ENCODE data around the gene ACSL1. TPM values are rescaled to one million over a fixed set of nuclear protein-coding genes. Genes with fewer than 3 reads are reported as not detected.
A peak's percentile ranks its signal among the peaks of the same experiment; 100 is the strongest.

ACSL1 gene
- total and polyA plus RNA-seq, 9 of the 15 experiments (the other 6 are each of a cell fraction or from before 2014, with no cell fraction given) = 6.7 to 24.1 (median 15.0) TPM

- no peak for TF ChIP-seq SIN3B (IDR thresholded peaks at IDR 0.05; ENCODE audit: low read depth)
- no peak for TF ChIP-seq NFATC3 (IDR thresholded peaks at IDR 0.05)
- TF ChIP-seq FUS (optimal IDR thresholded peaks at IDR 0.05; ENCODE audit: low read depth, low read length) = no peak
- TF ChIP-seq, protein P1, sequence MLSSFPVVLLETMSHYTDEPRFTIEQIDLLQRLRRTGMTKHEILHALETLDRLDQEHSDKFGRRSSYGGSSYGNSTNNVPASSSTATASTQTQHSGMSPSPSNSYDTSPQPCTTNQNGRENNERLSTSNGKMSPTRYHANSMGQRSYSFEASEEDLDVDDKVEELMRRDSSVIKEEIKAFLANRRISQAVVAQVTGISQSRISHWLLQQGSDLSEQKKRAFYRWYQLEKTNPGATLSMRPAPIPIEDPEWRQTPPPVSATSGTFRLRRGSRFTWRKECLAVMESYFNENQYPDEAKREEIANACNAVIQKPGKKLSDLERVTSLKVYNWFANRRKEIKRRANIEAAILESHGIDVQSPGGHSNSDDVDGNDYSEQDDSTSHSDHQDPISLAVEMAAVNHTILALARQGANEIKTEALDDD (IDR thresholded peaks at IDR 0.05) = no peak
- TF ChIP-seq SIN3A (IDR thresholded peaks at IDR 0.05; ENCODE audit: borderline replicate concordance in 2 of 2, control insufficient read depth in 1 of 2, low read depth in 2 of 2, low read length in 2 of 2) = no peak
- peak; percentile 70; the same call in 1 of the 2 replicates for TF ChIP-seq ZNF24 (IDR thresholded peaks at IDR 0.05)
These were observed 30.5 kb upstream of the ACSL1 start (continued) for GRCh38 chr4:184856277-184856609.

DNA sequence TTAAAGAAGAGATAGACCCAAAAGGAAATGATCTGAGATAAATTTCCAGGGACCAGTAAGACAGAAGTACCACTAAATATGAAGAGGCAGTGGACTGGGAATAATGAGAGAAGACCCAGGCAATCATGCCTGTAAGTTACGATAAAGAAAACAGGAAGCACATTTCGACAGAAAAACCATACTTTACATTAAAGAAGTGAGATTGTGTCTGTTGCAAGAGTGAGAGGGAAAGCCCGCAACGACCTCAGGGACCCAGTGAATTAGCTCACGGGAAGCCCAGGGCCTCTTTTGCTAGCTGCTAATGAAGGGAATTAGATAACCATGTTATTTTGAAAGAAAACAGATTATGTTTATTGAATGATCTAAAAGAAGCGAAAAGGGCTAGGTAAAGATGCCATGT, 28.9 kb upstream of the ACSL1 start:
- in situ Hi-C loops (cut with MboI) (no loop called here), intact Hi-C loops (cut with micrococcal nuclease) (loop anchor here (2.0 kb wide), 1 partner anchor 30 kb away; the partner anchor contains the start of gene ACSL1)
- Histone ChIP-seq H2AFZ (ENCODE audit: low read depth, low read length) (peak overlapping the region; percentile 92), H3K9me3 (replicated peaks; ENCODE audit: control insufficient read depth, insufficient read depth, low read depth, low read length) (no peaks in the 10 kb centered on the region), H3K4me1 (replicated peaks in 1 of 2; ENCODE audit: control insufficient read depth in 2 of 2, insufficient read depth in 2 of 2, low read length in 2 of 2) (peaks cover 15 to 20% of the 10 kb centered on the region in 2 experiments), H3K79me2 (ENCODE audit: control insufficient read depth, insufficient read depth, low read length) (no peaks in the 10 kb centered on the region), H3K9ac (ENCODE audit: insufficient read depth in 1 of 2, low read depth in 2 of 2, low read length in 2 of 2) (peak overlapping the region in 1 of 2 experiments; percentile 62; a peak in 3 of 4 replicates), H4K20me1 (replicated peaks; ENCODE audit: control insufficient read depth, insufficient read depth, low read length) (no peaks in the 10 kb centered on the region), H3K27ac (ENCODE audit: extremely low read depth, low read depth, low read length) (peak overlapping the region; percentile 91), H3K4me2 (ENCODE audit: insufficient read depth, low read length) (peak overlapping the region; percentile 85), H3K27me3 (ENCODE audit: control insufficient read depth in 2 of 2, insufficient read depth in 2 of 2, low read length in 2 of 2) (no peaks in the 10 kb centered on the region), H3K4me3 (peak overlapping the region; percentile 24; the same call in 1 of the 2 replicates), H3K9me1 (ENCODE audit: control insufficient read depth, insufficient read depth, low read length) (no peaks in the 10 kb centered on the region), H3K36me3 (ENCODE audit: control insufficient read depth, insufficient read depth, low read length) (no peaks in the 10 kb centered on the region)
- peak in 2 of 4 experiments; percentile 37 to 64 for DNase-seq (ENCODE audit: extremely low read depth in 1 of 4, low spot score in 3 of 4)
- ChIA-PET POLR2A (interaction anchor here (0.6 to 1.9 kb wide), 3 partner anchors 11 to 205 kb away, joined by 3 to 6 read pairs (median 4); partner anchors contain the start of genes CASP3 and PRIMPOL), CTCF (ENCODE audit: low intra/inter-chr PET ratio) (no interaction called here)
- peak; percentile 58 for FAIRE-seq
- peak; percentile 78 for ATAC-seq
- BruUV-seq (replicated peaks) = no TSS peak
- WGBS (ENCODE audit: insufficient coverage, low coverage, missing lambda C conversion rate) = 2% methylated on average over 6 of the region's 6 CpGs
- TF ChIP-seq TBL1XR1 (IDR thresholded peaks at IDR 0.05; ENCODE audit: low read length in 2 of 2) (peak in 1 of 2 experiments; percentile 12; a peak in 1 of 4 replicates), MIER1 (IDR thresholded peaks at IDR 0.05; ENCODE audit: low read depth) (no peak), CBX8 (IDR thresholded peaks at IDR 0.05; ENCODE audit: borderline replicate concordance, extremely low read depth, low read depth, low read length, poor library complexity, severe bottlenecking) (no peak), TAF9B (IDR thresholded peaks at IDR 0.05; ENCODE audit: partially characterized antibody) (no peak), CBX3 (IDR thresholded peaks at IDR 0.05; ENCODE audit: borderline replicate concordance in 1 of 2, low read length in 2 of 2) (no peak), ATF4 (CRISPR knock-in tag; IDR thresholded peaks at IDR 0.05) (0 out of 2 replicates have a peak, but pooled peaks have one; percentile 19), MBD2 (IDR thresholded peaks at IDR 0.05; ENCODE audit: borderline replicate concordance, low read depth) (no peak), TFE3 (CRISPR knock-in tag; IDR thresholded peaks at IDR 0.05) (no peak), DNMT1 (IDR thresholded peaks at IDR 0.05) (no peak), NCOR1 (IDR thresholded peaks at IDR 0.05) (peak; percentile 55), KHSRP (IDR thresholded peaks at IDR 0.05) (no peak)
- TF ChIP-seq, protein P2, sequence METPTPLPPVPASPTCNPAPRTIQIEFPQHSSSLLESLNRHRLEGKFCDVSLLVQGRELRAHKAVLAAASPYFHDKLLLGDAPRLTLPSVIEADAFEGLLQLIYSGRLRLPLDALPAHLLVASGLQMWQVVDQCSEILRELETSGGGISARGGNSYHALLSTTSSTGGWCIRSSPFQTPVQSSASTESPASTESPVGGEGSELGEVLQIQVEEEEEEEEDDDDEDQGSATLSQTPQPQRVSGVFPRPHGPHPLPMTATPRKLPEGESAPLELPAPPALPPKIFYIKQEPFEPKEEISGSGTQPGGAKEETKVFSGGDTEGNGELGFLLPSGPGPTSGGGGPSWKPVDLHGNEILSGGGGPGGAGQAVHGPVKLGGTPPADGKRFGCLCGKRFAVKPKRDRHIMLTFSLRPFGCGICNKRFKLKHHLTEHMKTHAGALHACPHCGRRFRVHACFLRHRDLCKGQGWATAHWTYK (CRISPR knock-in tag; IDR thresholded peaks at IDR 0.05) = no peak

All from K562 (cell line).